OCI-LY3 (cell line): ENCODE data around the gene ELF1.

ENCODE experiments used
- CTCF ChIP-seq: fragments of 200-600, 300-600 bp; sonication (generic); IDR thresholded peaks from 2 replicates; pipeline ENCODE4 v1.5.1; 2014; ENCODE audit warnings: antibody characterized with exemption, low read length, low read depth
- EZH2phosphoT487 ChIP-seq: fragments of 200-600 bp; shearing (Covaris generic); IDR thresholded peaks from 2 replicates; pipeline ENCODE4 v1.6.1; 2018; ENCODE audit warnings: antibody characterized with exemption, mixed run types, low read depth

- TF ChIP-seq CTCF: no peak
- no peak for TF ChIP-seq EZH2phosphoT487
These were observed 10.7 kb downstream of the ELF1 start for GRCh38 chr13:41008349-41008980.
